ENCODE results near the gene C7orf33. TPM values are rescaled to one million over a fixed set of nuclear protein-coding genes. Genes with fewer than 3 reads are reported as not detected.

C7orf33 gene
- total RNA-seq, 1 donor from 2014 or later = not detected

GRCh38 chr7:148545932-148546331, 44.6 kb upstream of the C7orf33 start:
- no peak overlapping the region for H3K4me3 Mint-ChIP-seq (ENCODE audit: unreplicated experiment)
- no peak for TF ChIP-seq CTCF (IDR thresholded peaks at IDR 0.05; ENCODE audit: unreplicated experiment)
- H3K9me3 Mint-ChIP-seq (ENCODE audit: unreplicated experiment) = no peaks in the 10 kb centered on the region
- peaks cover 5% of the 10 kb centered on the region for H3K27me3 Mint-ChIP-seq (ENCODE audit: unreplicated experiment)
- DNase-seq (ENCODE audit: low spot score) = no peak
- no peaks in the 10 kb centered on the region for H3K36me3 Mint-ChIP-seq (ENCODE audit: low read depth, unreplicated experiment)
- H3K27ac Mint-ChIP-seq (ENCODE audit: unreplicated experiment) = no peak overlapping the region
- no peaks in the 10 kb centered on the region for H3K4me1 Mint-ChIP-seq (ENCODE audit: unreplicated experiment)

- no peaks in the 10 kb centered on the region for H3K9me3 Mint-ChIP-seq (ENCODE audit: unreplicated experiment)
- peaks cover 5% of the 10 kb centered on the region for H3K27me3 Mint-ChIP-seq (ENCODE audit: unreplicated experiment)
- no peak for TF ChIP-seq CTCF (IDR thresholded peaks at IDR 0.05; ENCODE audit: unreplicated experiment)
- no peaks in the 10 kb centered on the region for H3K4me1 Mint-ChIP-seq (ENCODE audit: unreplicated experiment)
- H3K36me3 Mint-ChIP-seq (ENCODE audit: low read depth, unreplicated experiment) = no peaks in the 10 kb centered on the region
- no peak for DNase-seq (ENCODE audit: low spot score)
- H3K27ac Mint-ChIP-seq (ENCODE audit: unreplicated experiment) = no peak overlapping the region
- H3K4me3 Mint-ChIP-seq (ENCODE audit: unreplicated experiment) = no peak overlapping the region
These were observed 43.7 kb upstream of the C7orf33 start for GRCh38 chr7:148546857-148547256.

- no peak overlapping the region for H3K27ac Mint-ChIP-seq (ENCODE audit: unreplicated experiment)
- no peak for TF ChIP-seq CTCF (IDR thresholded peaks at IDR 0.05; ENCODE audit: unreplicated experiment)
- H3K4me3 Mint-ChIP-seq (ENCODE audit: unreplicated experiment) = no peak overlapping the region
- H3K27me3 Mint-ChIP-seq (ENCODE audit: unreplicated experiment) = peaks cover 6% of the 10 kb centered on the region
- H3K9me3 Mint-ChIP-seq (ENCODE audit: unreplicated experiment) = no peaks in the 10 kb centered on the region
- H3K36me3 Mint-ChIP-seq (ENCODE audit: low read depth, unreplicated experiment) = no peaks in the 10 kb centered on the region
- DNase-seq (ENCODE audit: low spot score) = no peak
- no peaks in the 10 kb centered on the region for H3K4me1 Mint-ChIP-seq (ENCODE audit: unreplicated experiment)
These were observed 42.6 kb upstream of the C7orf33 start for GRCh38 chr7:148547951-148548350.

GRCh38 chr7:148553979-148554378, 36.6 kb upstream of the C7orf33 start:
- Mint-ChIP-seq H3K4me1 (ENCODE audit: unreplicated experiment) (no peaks in the 10 kb centered on the region), H3K27ac (ENCODE audit: unreplicated experiment) (no peak overlapping the region)
- no peak for DNase-seq (ENCODE audit: low spot score)

GRCh38 chr7:148556892-148557291, 33.7 kb upstream of the C7orf33 start:
- no peaks in the 10 kb centered on the region for H3K9me3 Mint-ChIP-seq (ENCODE audit: unreplicated experiment)
- H3K27me3 Mint-ChIP-seq (ENCODE audit: unreplicated experiment) = peaks cover 1% of the 10 kb centered on the region
- DNase-seq (ENCODE audit: low spot score) = no peak
- H3K36me3 Mint-ChIP-seq (ENCODE audit: low read depth, unreplicated experiment) = no peaks in the 10 kb centered on the region
- no peak overlapping the region for H3K4me3 Mint-ChIP-seq (ENCODE audit: unreplicated experiment)
- H3K4me1 Mint-ChIP-seq (ENCODE audit: unreplicated experiment) = no peaks in the 10 kb centered on the region
- H3K27ac Mint-ChIP-seq (ENCODE audit: unreplicated experiment) = no peak overlapping the region
- TF ChIP-seq CTCF (IDR thresholded peaks at IDR 0.05; ENCODE audit: unreplicated experiment) = no peak

More at GRCh38 chr7:148553979-148554378, 36.6 kb upstream of the C7orf33 start:
- H3K36me3 Mint-ChIP-seq (ENCODE audit: low read depth, unreplicated experiment) = no peaks in the 10 kb centered on the region
- H3K4me3 Mint-ChIP-seq (ENCODE audit: unreplicated experiment) = no peak overlapping the region
- TF ChIP-seq CTCF (IDR thresholded peaks at IDR 0.05; ENCODE audit: unreplicated experiment) = no peak
- no peaks in the 10 kb centered on the region for H3K9me3 Mint-ChIP-seq (ENCODE audit: unreplicated experiment)
- H3K27me3 Mint-ChIP-seq (ENCODE audit: unreplicated experiment) = peaks cover 3% of the 10 kb centered on the region
